Measurements from ENCODE around the gene AK1.

DNA sequence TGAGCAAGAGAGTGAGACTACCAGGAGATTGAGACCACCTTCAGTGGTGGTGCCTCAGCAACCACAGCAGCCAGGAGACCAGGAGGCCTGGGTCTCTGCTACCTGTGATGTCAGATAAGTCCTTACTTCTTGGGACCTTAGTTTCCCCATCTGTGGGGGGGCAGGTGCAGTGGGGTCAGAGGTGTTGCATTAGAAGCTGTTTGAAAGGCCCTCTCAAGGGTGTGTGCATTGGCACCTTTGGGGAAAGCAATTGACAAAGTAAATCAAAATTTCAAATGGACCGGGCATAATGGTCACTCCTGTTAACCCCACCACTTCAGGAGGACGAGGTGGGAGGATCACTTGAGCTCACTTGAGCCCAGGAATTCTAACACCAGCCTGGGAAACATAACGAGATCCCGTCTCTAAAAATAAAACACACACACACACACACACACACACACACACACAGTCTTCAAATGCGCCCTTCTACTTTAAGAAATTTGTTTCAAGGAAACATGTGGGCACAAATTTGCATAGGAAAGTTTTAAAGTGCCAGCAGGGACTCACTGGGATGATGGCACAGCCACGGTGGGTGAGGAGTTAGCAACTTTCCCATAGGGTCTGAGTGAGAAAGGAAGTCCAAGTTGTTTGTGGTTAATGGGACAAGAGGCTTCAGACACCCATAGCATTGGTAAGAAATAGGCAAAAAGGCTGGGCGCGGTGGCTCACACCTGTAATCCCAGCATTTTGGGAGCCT lies 1.3 kb upstream of the AK1 start:
- TF ChIP-seq EZH2 (IDR thresholded peaks at IDR 0.05; ENCODE audit: low read depth): no peak
- TF ChIP-seq, protein P1, sequence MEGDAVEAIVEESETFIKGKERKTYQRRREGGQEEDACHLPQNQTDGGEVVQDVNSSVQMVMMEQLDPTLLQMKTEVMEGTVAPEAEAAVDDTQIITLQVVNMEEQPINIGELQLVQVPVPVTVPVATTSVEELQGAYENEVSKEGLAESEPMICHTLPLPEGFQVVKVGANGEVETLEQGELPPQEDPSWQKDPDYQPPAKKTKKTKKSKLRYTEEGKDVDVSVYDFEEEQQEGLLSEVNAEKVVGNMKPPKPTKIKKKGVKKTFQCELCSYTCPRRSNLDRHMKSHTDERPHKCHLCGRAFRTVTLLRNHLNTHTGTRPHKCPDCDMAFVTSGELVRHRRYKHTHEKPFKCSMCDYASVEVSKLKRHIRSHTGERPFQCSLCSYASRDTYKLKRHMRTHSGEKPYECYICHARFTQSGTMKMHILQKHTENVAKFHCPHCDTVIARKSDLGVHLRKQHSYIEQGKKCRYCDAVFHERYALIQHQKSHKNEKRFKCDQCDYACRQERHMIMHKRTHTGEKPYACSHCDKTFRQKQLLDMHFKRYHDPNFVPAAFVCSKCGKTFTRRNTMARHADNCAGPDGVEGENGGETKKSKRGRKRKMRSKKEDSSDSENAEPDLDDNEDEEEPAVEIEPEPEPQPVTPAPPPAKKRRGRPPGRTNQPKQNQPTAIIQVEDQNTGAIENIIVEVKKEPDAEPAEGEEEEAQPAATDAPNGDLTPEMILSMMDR (conservative IDR thresholded peaks at IDR 0.05): no peak

All from PC-9 (cell line).